ENCODE results near the gene ZNF730.

- TF ChIP-seq CTCF (IDR thresholded peaks at IDR 0.05 in 2 of 3, conservative IDR thresholded peaks at IDR 0.05 in 1 of 3; ENCODE audit: insufficient read depth in 2 of 3, low read depth in 1 of 3, low read length in 3 of 3) (no peak), TEAD1 (CRISPR knock-in tag; IDR thresholded peaks at IDR 0.05) (no peak), MYC (IDR thresholded peaks at IDR 0.05; ENCODE audit: low read depth, low read length) (no peak), MYC (CRISPR knock-in tag; IDR thresholded peaks at IDR 0.05; ENCODE audit: borderline replicate concordance, low read depth) (no peak), PREB (CRISPR knock-in tag; IDR thresholded peaks at IDR 0.05) (no peak), JUND (IDR thresholded peaks at IDR 0.05; ENCODE audit: borderline replicate concordance, low read depth, low read length) (no peak), JUND (tag; IDR thresholded peaks at IDR 0.05; ENCODE audit: borderline replicate concordance, low read depth, low read length) (no peak), EZH2 (IDR thresholded peaks at IDR 0.05; ENCODE audit: borderline replicate concordance, low read depth, low read length) (no peak)
These were observed 1.6 kb downstream of the ZNF730 start for GRCh38 chr19:23118400-23118799.
